GM21737 (cell line): ENCODE data around the gene XPR1.
"Not testable (repeated sequence)": the region's sequence is repeated elsewhere in the genome, so short reads cannot be mapped to it uniquely, and the experiment has no call there.

ENCODE experiments used
- ATAC-seq: cut with Tn5 transposase; IDR thresholded peaks from one replicate; pipeline ENCODE4 v1.9.1; 2021; ENCODE audit warnings: mild to moderate bottlenecking, moderate library complexity; ENCODE audit not compliant: unreplicated experiment

The XPR1 gene

GRCh38 chr1:180777072-180777689 is 145.4 kb downstream of the XPR1 start:
- no peak for ATAC-seq

GRCh38 chr1:180778782-180779398 is 147.1 kb downstream of the XPR1 start:
- ATAC-seq = no peak

- ATAC-seq = no peak
Measured at GRCh38 chr1:180779584-180779983, 147.8 kb downstream of the XPR1 start.

GRCh38 chr1:180781718-180782117 is 149.9 kb downstream of the XPR1 start:
- no peak for ATAC-seq

GRCh38 chr1:180785291-180785690 is 153.5 kb downstream of the XPR1 start:
- no peak for ATAC-seq

GRCh38 chr1:180785887-180786286 is 154.1 kb downstream of the XPR1 start:
- no peak for ATAC-seq

GRCh38 chr1:180786624-180787023 is 154.8 kb downstream of the XPR1 start:
- no peak for ATAC-seq

- ATAC-seq = no peak
Measured at GRCh38 chr1:180787628-180788307, 155.9 kb downstream of the XPR1 start.

- ATAC-seq = no peak
Measured at GRCh38 chr1:180789460-180789859, 157.6 kb downstream of the XPR1 start.

GRCh38 chr1:180791152-180791551 is 159.3 kb downstream of the XPR1 start:
- not testable (repeated sequence) for ATAC-seq

GRCh38 chr1:180791806-180792205 is 160.0 kb downstream of the XPR1 start:
- no peak for ATAC-seq

- no peak for ATAC-seq
Measured at GRCh38 chr1:180793451-180793850, 161.6 kb downstream of the XPR1 start.

GRCh38 chr1:180796897-180797640 is 165.2 kb downstream of the XPR1 start:
- ATAC-seq = no peak

GRCh38 chr1:180800945-180801344 is 169.1 kb downstream of the XPR1 start:
- no peak for ATAC-seq

- ATAC-seq = no peak
Measured at GRCh38 chr1:180802813-180803212, 171.0 kb downstream of the XPR1 start.

GRCh38 chr1:180805316-180805715 is 173.5 kb downstream of the XPR1 start:
- peak; percentile 88 for ATAC-seq

GRCh38 chr1:180811298-180811697 is 179.5 kb downstream of the XPR1 start:
- no peak for ATAC-seq

GRCh38 chr1:180811886-180812285 is 180.1 kb downstream of the XPR1 start:
- ATAC-seq = no peak

- no peak for ATAC-seq
Measured at GRCh38 chr1:180814258-180814657, 182.4 kb downstream of the XPR1 start.

- ATAC-seq = no peak
Measured at GRCh38 chr1:180815188-180815587, 183.4 kb downstream of the XPR1 start.

- ATAC-seq = no peak
Measured at GRCh38 chr1:180816132-180816531, 184.3 kb downstream of the XPR1 start.

GRCh38 chr1:180821970-180822369 is 190.1 kb downstream of the XPR1 start:
- no peak for ATAC-seq
